SK-N-SH (cell line): ENCODE data around the gene CRCP. TPM values are rescaled to one million over a fixed set of nuclear protein-coding genes. Genes with fewer than 3 reads are reported as not detected.
A peak's percentile ranks its signal among the peaks of the same experiment; 100 is the strongest.

Source experiments
- CTCF ChIA-PET: fragments of 300-600, 350-600 bp; formaldehyde crosslinking; extraction: SDS; loops from one replicate; lab custom pipeline; 2021; lab: Yijun Ruan, JAX
- POLR2A ChIA-PET: fragments of 350-600 bp; sonication (Branson Sonifier 250); formaldehyde crosslinking; extraction: SDS; loops from one replicate; lab custom pipeline; 2020; ENCODE audit warnings: antibody characterized with exemption, inconsistent platforms; lab: Yijun Ruan, JAX
- DNase-seq: peaks from one replicate; pipeline ENCODE4 v3.0.0; 2012
- H2AFZ ChIP-seq: fragments of 200-600 bp; sonication (generic); 2 replicates; pipeline ENCODE4 v1.8.1; 2016; ENCODE audit warnings: antibody characterized with exemption, mild to moderate bottlenecking, low read depth
- H3F3A ChIP-seq: fragments of 200-600 bp; sonication (generic); replicated peaks from 2 replicates; pipeline ENCODE3; 2016; ENCODE audit warnings: antibody characterized with exemption, mild to moderate bottlenecking; ENCODE audit not compliant: insufficient read depth
- H3K27ac ChIP-seq, 2 experiments: fragments of 200-500 bp in 1 of 2; fragments of 200-600 bp in 1 of 2; sonication (Bioruptor generic) in 1 of 2; sonication (generic), shearing (Covaris generic) in 1 of 2; 2 replicates each; pipeline versions ENCODE4 v1.5.1 to v1.6.1; 2014 to 2016; ENCODE audit warnings: low read depth in 2 of 2, inconsistent platforms in 1 of 2, low read length in 1 of 2, mild to moderate bottlenecking in 1 of 2, mixed read lengths in 1 of 2
- H3K27me3 ChIP-seq: fragments of 200-600 bp; sonication (generic), shearing (Covaris generic); 2 replicates; pipeline ENCODE4 v1.6.1; 2016; ENCODE audit warnings: mixed run types; ENCODE audit not compliant: insufficient read depth
- H3K36me3 ChIP-seq, 2 experiments: fragments of 200-500 bp in 1 of 2; fragments of 200-600 bp in 1 of 2; sonication (Bioruptor generic) in 1 of 2; sonication (generic) in 1 of 2; replicated peaks in 1 of 2; 2 replicates each; pipeline versions ENCODE3 to v1.5.1; 2014 to 2016; ENCODE audit warnings: low read length in 1 of 2, mild to moderate bottlenecking in 1 of 2; ENCODE audit not compliant: insufficient read depth in 2 of 2, control insufficient read depth in 1 of 2
- H3K4me1 ChIP-seq, 2 experiments: fragments of 200-500 bp in 1 of 2; fragments of 200-600 bp in 1 of 2; sonication (Bioruptor generic) in 1 of 2; sonication (generic), shearing (Covaris generic) in 1 of 2; 2 replicates each; pipeline versions ENCODE4 v1.5.1 to v1.6.1; 2014 to 2016; ENCODE audit warnings: low read depth in 1 of 2, low read length in 1 of 2, mixed run types in 1 of 2; ENCODE audit not compliant: insufficient read depth in 2 of 2, control insufficient read depth in 1 of 2
- H3K4me2 ChIP-seq: fragments of 200-600 bp; sonication (generic), shearing (Covaris generic); 2 replicates; pipeline ENCODE4 v1.6.1; 2017; ENCODE audit warnings: mixed run types
- H3K4me3 ChIP-seq, 2 experiments: fragments of 200-500 bp in 1 of 2; fragments of 200-600 bp in 1 of 2; sonication (Bioruptor generic) in 1 of 2; sonication (generic), shearing (Covaris generic) in 1 of 2; 2 replicates each; pipeline versions ENCODE4 v1.5.1 to v1.8.1; 2014 to 2016; ENCODE audit warnings: low read depth in 2 of 2, inconsistent platforms in 1 of 2, low read length in 1 of 2, mild to moderate bottlenecking in 1 of 2, mixed read lengths in 1 of 2, moderate library complexity in 1 of 2
- H3K79me2 ChIP-seq: fragments of 200-600 bp; sonication (generic); 2 replicates; pipeline ENCODE4 v1.8.1; 2017; ENCODE audit warnings: mild to moderate bottlenecking; ENCODE audit not compliant: insufficient read depth
- H3K9ac ChIP-seq: fragments of 200-600 bp; sonication (generic); 2 replicates; pipeline ENCODE4 v1.6.1; 2017; ENCODE audit warnings: mixed run types
- H3K9me2 ChIP-seq: fragments of 200-600 bp; sonication (generic); 2 replicates; pipeline ENCODE4 v1.6.1; 2017; ENCODE audit warnings: mixed run types
- H3K9me3 ChIP-seq: fragments of 200-600 bp; sonication (generic); 2 replicates; pipeline ENCODE4 v1.6.1; 2017; ENCODE audit warnings: mixed run types, mild to moderate bottlenecking, moderate library complexity
- H4K20me1 ChIP-seq: fragments of 200-600 bp; sonication (generic); 2 replicates; pipeline ENCODE4 v1.6.1; 2017; ENCODE audit warnings: mild to moderate bottlenecking, mixed run types; ENCODE audit not compliant: insufficient read depth
- CHD2 ChIP-seq: fragments of 150-350 bp; IDR thresholded peaks from 2 replicates; pipeline ENCODE4 v1.6.1; 2018; ENCODE audit warnings: low read length; ENCODE audit not compliant: partially characterized antibody
- ELF1 ChIP-seq: IDR thresholded peaks from 2 replicates; pipeline ENCODE4 v1.4.0; 2012
- EP300 ChIP-seq, 2 experiments: IDR thresholded peaks; 2 replicates each; pipeline versions ENCODE4 v1.4.0 to v1.6.1; 2012; ENCODE audit warnings: borderline replicate concordance in 1 of 2, low read depth in 1 of 2, low read length in 1 of 2
- EZH2phosphoT487 ChIP-seq: fragments of 200-600 bp; sonication (generic); IDR thresholded peaks from 2 replicates; pipeline ENCODE4 v1.6.1; 2017; ENCODE audit warnings: low read depth, mixed run types, mild to moderate bottlenecking, antibody characterized with exemption, moderate library complexity, borderline replicate concordance
- FOSL2 ChIP-seq: IDR thresholded peaks from 2 replicates; pipeline ENCODE4 v1.4.0; 2012; ENCODE audit warnings: low read depth, mild to moderate bottlenecking, moderate library complexity, borderline replicate concordance
- FOXJ3 ChIP-seq: sonication (generic); formaldehyde crosslinking; IDR thresholded peaks from 2 replicates; pipeline ENCODE4 v1.5.1; 2020; ENCODE audit warnings: mild to moderate bottlenecking, missing genetic modification reagents
- GABPA ChIP-seq: IDR thresholded peaks from 2 replicates; pipeline ENCODE4 v1.4.0; 2012; ENCODE audit warnings: low read depth, mild to moderate bottlenecking
- GATA2 ChIP-seq: sonication (generic); formaldehyde crosslinking; IDR thresholded peaks from 2 replicates; pipeline ENCODE4 v1.5.0; 2020; ENCODE audit warnings: mild to moderate bottlenecking, missing genetic modification reagents
- IRF3 ChIP-seq: fragments of 150-350 bp; IDR thresholded peaks from 2 replicates; pipeline ENCODE4 v1.6.1; 2016; ENCODE audit warnings: mild to moderate bottlenecking, low read depth, low read length
- JUND ChIP-seq: IDR thresholded peaks from 2 replicates; pipeline ENCODE4 v1.4.0; 2012
- MAX ChIP-seq: IDR thresholded peaks from 2 replicates; pipeline ENCODE4 v1.4.0; 2012; ENCODE audit warnings: low read depth
- MEF2A ChIP-seq: IDR thresholded peaks from 2 replicates; pipeline ENCODE4 v1.4.0; 2012; ENCODE audit warnings: low read depth, borderline replicate concordance
- MXI1 ChIP-seq: IDR thresholded peaks from 2 replicates; pipeline ENCODE4 v1.6.1; 2012; ENCODE audit warnings: mild to moderate bottlenecking, low read depth, low read length, improper control_type of control experiment
- NRF1 ChIP-seq: IDR thresholded peaks from 2 replicates; pipeline ENCODE4 v1.6.1; 2012; ENCODE audit warnings: low read depth, mild to moderate bottlenecking, low read length
- PBX3 ChIP-seq: IDR thresholded peaks from 2 replicates; pipeline ENCODE4; 2012
- POLR2AphosphoS5 ChIP-seq: IDR thresholded peaks from 2 replicates; pipeline ENCODE4 v1.6.1; 2012; ENCODE audit warnings: low read depth, low read length
- RAD21 ChIP-seq: IDR thresholded peaks from 2 replicates; pipeline ENCODE4 v1.6.1; 2012; ENCODE audit warnings: mild to moderate bottlenecking, low read length
- REST ChIP-seq: IDR thresholded peaks from 2 replicates; pipeline ENCODE4 v1.6.1; 2012; ENCODE audit warnings: mild to moderate bottlenecking, low read depth, low read length, moderate library complexity
- RFX5 ChIP-seq: IDR thresholded peaks from 2 replicates; pipeline ENCODE4 v1.6.1; 2012; ENCODE audit warnings: mild to moderate bottlenecking, improper control_type of control experiment, low read length
- RXRA ChIP-seq: IDR thresholded peaks from 2 replicates; pipeline ENCODE4 v1.4.0; 2012; ENCODE audit warnings: low read depth, mild to moderate bottlenecking, borderline replicate concordance
- SIN3A ChIP-seq: IDR thresholded peaks from 2 replicates; pipeline ENCODE4 v1.6.1; 2012; ENCODE audit warnings: low read depth, mild to moderate bottlenecking, low read length, moderate library complexity, borderline replicate concordance
- SMC3 ChIP-seq: IDR thresholded peaks from 2 replicates; pipeline ENCODE4 v1.6.1; 2012; ENCODE audit warnings: low read depth, low read length, improper control_type of control experiment
- TAF1 ChIP-seq: IDR thresholded peaks from 2 replicates; pipeline ENCODE4 v1.6.1; 2012; ENCODE audit warnings: low read depth, mild to moderate bottlenecking, low read length, moderate library complexity, borderline replicate concordance
- USF1 ChIP-seq: IDR thresholded peaks from 2 replicates; pipeline ENCODE4 v1.4.0; 2012; ENCODE audit warnings: low read depth, borderline replicate concordance
- YY1 ChIP-seq: IDR thresholded peaks from 2 replicates; pipeline ENCODE4 v1.4.0; 2012; ENCODE audit warnings: low read depth, mild to moderate bottlenecking
- WGBS: methylation state at CpG from one replicate; pipeline ENCODE4 v1.1.6; 2017; ENCODE audit warnings: low lambda C conversion rate; 5-methylcytosine and 5-hydroxymethylcytosine counted together
- polyA plus RNA-seq, 3 experiments: library from polyadenylated mRNA; depleted of rRNA; stranded (reverse); fragments of >200 nt; gene quantifications; 2 replicates each; pipeline ENCODE4 v1.2.3, GENCODE V29; 2012

Gene CRCP
- polyA plus RNA-seq, 1 of the 3 experiments (the other 2 are of a cell fraction) = 34.0 TPM

- Histone ChIP-seq H3K4me3 (no peak overlapping the region), H3K79me2 (peaks cover 30% of the 10 kb centered on the region), H2AFZ (no peak overlapping the region), H3K9me3 (no peaks in the 10 kb centered on the region), H3K9ac (no peak overlapping the region), H3K4me1 (peaks cover 19 to 40% of the 10 kb centered on the region in 2 experiments; a peak in 3 of 4 replicates), H3K27ac (peak overlapping the region; percentile 55 to 96), H3K9me2 (no peaks in the 10 kb centered on the region), H3K4me2 (peak overlapping the region; percentile 6), H3F3A (peaks cover 13% of the 10 kb centered on the region), H3K36me3 (peaks cover 46 to 61% of the 10 kb centered on the region in 2 experiments), H4K20me1 (no peaks in the 10 kb centered on the region), H3K27me3 (no peaks in the 10 kb centered on the region)
- DNase-seq = peak; percentile 61
- CTCF ChIA-PET = interaction anchor here (0.6 to 4.8 kb wide), 9 partner anchors 12 to 389 kb away, joined by 3 to 25 read pairs (median 7); partner anchors contain the start of gene TPST1
- WGBS = 30% methylated on average over 8 of the region's 8 CpGs
- POLR2A ChIA-PET = interaction anchor here (0.9 to 3.7 kb wide), 4 partner anchors 13 to 106 kb away, joined by 3 to 14 read pairs (median 3); partner anchors contain the start of genes CRCP and TPST1
- TF ChIP-seq MEF2A = no peak
- TF ChIP-seq IRF3 = no peak
- TF ChIP-seq PBX3 = peak; percentile 68
- TF ChIP-seq CHD2 = peak; percentile 66
- no peak for TF ChIP-seq RXRA
- TF ChIP-seq FOSL2 = no peak
- no peak for TF ChIP-seq EZH2phosphoT487
- TF ChIP-seq RFX5 = 0 out of 2 replicates have a peak, but pooled peaks have one; percentile 41
- TF ChIP-seq EP300 (IDR thresholded peaks at IDR 0.05; ENCODE audit: borderline replicate concordance in 1 of 2, low read depth in 1 of 2, low read length in 1 of 2) = peak; percentile 43 to 94; a peak in 3 of 4 replicates
- peak; percentile 92 for TF ChIP-seq GATA2 (CRISPR knock-in tag)
- no peak for TF ChIP-seq YY1
- TF ChIP-seq TAF1 = no peak
- peak; percentile 85 for TF ChIP-seq FOXJ3 (CRISPR knock-in tag)
- peak; percentile 66; the same call in 1 of the 2 replicates for TF ChIP-seq POLR2AphosphoS5
- TF ChIP-seq MXI1 = peak; percentile 27; the same call in 1 of the 2 replicates
- no peak for TF ChIP-seq SIN3A
- no peak for TF ChIP-seq USF1
- TF ChIP-seq REST = no peak
- TF ChIP-seq RAD21 = peak; percentile 43
- no peak for TF ChIP-seq GABPA
- TF ChIP-seq SMC3 = no peak
- TF ChIP-seq JUND = peak; percentile 40
- TF ChIP-seq MAX = no peak
- TF ChIP-seq ELF1 = no peak
- TF ChIP-seq NRF1 = no peak
Measured at GRCh38 chr7:66138994-66139752, 24.5 kb downstream of the CRCP start.
